Urothelium cell line (cell line): ENCODE data around the gene CDKN2B-AS1.

ENCODE experiments used
- DNase-seq: peaks from one replicate; pipeline ENCODE4 v3.0.0; 2011; ENCODE audit warnings: low spot score, mixed read lengths
- FAIRE-seq: peaks from 2 replicates; lab custom pipeline; 2011; peaks lifted over from hg19 to GRCh38; lab: Jason Lieb, UNC

The CDKN2B-AS1 gene

GRCh38 chr9:22005021-22005701, 10.6 kb downstream of the CDKN2B-AS1 start:
- FAIRE-seq (no peak), DNase-seq (no peak)

- FAIRE-seq (no peak), DNase-seq (no peak)
Measured at GRCh38 chr9:22005702-22006606, 11.4 kb downstream of the CDKN2B-AS1 start.

- FAIRE-seq, result no peak
- no peak for DNase-seq
Measured at GRCh38 chr9:22008384-22008716, 13.8 kb downstream of the CDKN2B-AS1 start.

DNA sequence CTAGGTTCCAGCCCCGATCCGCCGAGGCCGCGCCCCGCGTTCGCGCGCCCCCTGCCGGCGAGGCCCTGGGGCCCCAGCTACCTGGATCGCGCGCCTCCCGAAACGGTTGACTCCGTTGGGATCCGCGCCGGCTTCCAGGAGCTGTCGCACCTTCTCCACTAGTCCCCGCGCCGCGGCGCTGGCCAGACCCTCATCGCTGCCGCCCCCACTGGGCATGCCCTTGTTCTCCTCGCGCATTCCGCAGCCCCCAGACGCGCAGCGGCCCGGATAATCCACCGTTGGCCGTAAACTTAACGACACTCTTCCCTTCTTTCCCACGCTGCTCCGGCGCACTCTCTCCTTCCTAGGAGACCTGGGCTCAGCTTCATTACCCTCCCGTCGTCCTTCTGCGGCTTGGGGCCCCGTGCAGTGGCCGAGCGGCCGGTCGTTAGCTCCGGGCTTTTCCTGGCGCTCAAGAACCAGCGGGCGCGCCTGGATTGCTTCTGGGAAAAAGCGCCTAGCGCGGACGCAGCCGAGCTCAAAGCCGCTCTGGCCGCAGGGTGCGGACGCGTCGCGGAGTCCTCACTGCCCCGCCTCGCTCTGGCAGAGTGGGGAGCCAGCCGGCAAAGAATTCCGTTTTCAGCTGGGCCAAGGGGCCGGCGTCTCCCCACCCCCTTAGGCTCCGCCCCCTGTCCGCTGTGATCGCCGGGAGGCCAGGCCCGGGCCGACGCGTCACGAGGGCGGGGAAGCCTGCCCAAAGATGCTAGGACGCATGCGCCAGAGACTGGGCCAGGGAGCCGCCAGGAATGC, 14.3 kb downstream of the CDKN2B-AS1 start, which contains the start of gene CDKN2B:
CDKN2B (minus strand) TSS at position 589 of the 789 bp plus-strand sequence; CDS start at position 237, 352 bp downstream.
- FAIRE-seq (no peak), DNase-seq (peak; percentile 12)

DNA sequence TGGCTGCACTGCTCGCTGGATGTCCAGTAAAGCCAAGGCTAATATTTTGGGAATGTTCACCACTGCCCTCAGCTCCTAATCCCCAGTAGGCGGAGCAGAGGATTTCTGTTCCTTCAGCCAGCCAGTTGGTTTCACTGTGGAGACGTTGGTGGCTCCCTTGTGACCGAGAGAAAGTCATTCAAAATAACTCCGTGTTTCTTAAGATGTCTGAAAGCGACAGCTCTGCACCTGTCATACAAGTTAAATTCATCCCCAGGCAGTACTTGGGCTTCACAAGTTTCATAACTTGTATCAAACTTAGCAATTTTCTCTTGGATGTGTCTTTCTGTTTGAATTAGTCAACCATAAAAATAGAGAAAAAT, 14.9 kb downstream of the CDKN2B-AS1 start:
- FAIRE-seq, result no peak

DNA sequence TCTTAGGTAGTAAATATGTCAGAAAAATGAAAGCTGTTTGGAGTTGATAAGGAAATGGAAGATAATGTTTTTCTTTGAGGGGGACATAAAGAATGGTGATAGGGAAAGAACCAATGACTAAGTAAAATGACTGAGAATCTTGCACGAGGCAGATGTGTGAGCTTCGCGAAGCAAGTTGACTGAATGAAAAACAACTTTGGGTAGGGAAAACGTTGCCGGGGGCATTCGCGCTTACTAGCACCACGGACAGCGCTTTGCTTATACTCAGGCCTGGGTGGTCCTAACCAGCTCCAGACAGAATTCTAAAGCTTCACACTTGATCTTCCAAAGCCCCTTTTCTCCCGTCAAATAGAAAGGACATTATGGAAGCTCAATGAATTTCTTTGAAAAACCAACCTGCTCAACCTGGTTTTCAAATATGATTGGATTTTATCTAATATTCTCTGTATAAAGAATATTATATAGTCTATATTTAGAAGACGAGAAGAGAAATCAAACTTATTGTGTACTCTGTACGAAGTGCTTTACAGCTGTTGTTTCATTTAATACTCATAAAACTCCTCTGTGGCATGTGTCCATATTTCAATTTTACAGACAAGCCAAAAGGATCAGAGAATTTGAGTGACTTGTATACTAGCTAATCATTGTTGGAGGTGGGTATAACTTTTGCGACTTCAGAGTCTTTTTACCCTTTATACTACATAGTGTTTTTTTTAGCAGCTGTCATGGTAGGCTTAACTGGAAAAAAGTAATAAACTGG, 16.5 kb downstream of the CDKN2B-AS1 start:
- FAIRE-seq, result no peak
- peak; percentile 11 for DNase-seq

More for the DNA sequence above, 14.9 kb downstream of the CDKN2B-AS1 start:
- no peak for DNase-seq

- FAIRE-seq (no peak), DNase-seq (no peak)
Measured at GRCh38 chr9:22022396-22022795, 27.8 kb downstream of the CDKN2B-AS1 start.

- DNase-seq (no peak), FAIRE-seq (no peak)
Measured at GRCh38 chr9:22026696-22027095, 32.1 kb downstream of the CDKN2B-AS1 start.

DNA sequence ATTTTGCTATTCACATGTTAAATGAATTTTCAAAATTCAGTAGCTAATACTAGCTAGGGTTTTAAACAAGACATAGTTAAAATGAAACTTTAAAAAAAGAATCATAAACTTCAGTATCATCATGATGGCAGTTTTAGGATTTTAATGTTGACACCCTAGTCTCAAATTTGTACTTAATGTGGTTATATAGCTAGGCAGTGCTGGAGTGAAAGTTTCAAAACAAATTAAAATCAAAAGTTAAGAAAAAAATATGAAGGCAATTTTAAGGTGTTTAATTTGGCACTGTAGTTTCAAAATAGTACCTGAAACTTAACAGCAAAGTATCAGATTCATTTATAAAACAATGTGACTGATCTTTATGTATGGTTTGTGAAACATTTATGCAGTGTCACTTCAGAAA, 33.8 kb downstream of the CDKN2B-AS1 start:
- FAIRE-seq, result no peak
- DNase-seq, result no peak

- DNase-seq (no peak), FAIRE-seq (no peak)
Measured at GRCh38 chr9:22029231-22029630, 34.6 kb downstream of the CDKN2B-AS1 start.

GRCh38 chr9:22030101-22030598, 35.6 kb downstream of the CDKN2B-AS1 start:
- no peak for DNase-seq
- no peak for FAIRE-seq

GRCh38 chr9:22031655-22032411, 37.2 kb downstream of the CDKN2B-AS1 start:
- DNase-seq (no peak), FAIRE-seq (no peak)

DNA sequence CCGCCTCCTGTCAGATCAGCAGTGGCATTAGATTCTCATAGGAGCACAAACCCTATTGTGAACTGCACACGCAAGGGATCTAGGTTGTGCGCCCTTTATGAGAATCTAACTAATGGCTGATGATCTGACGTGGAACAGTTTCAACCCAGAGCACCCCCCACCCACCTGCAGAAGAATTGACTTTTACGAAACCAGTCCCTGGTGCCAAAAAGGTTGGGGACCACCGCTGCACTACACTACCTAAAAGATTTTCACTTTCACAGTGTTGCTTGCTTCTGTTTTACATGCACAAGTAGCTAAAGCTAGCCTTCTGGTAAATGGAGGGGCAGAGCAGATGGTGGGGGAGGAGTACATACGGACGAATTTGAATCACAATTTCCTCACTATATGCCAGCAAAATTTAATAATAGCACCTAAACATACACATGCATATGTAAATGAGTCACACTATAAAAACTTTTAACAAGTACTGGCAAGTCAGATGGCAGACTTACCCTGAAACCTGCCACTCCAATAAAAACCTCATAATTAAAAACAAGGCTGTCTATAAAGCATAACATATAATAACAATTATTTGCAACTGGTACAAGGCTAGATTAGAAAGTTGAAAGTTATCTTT, 38.5 kb downstream of the CDKN2B-AS1 start:
- FAIRE-seq, result no peak
- DNase-seq, result no peak

DNA sequence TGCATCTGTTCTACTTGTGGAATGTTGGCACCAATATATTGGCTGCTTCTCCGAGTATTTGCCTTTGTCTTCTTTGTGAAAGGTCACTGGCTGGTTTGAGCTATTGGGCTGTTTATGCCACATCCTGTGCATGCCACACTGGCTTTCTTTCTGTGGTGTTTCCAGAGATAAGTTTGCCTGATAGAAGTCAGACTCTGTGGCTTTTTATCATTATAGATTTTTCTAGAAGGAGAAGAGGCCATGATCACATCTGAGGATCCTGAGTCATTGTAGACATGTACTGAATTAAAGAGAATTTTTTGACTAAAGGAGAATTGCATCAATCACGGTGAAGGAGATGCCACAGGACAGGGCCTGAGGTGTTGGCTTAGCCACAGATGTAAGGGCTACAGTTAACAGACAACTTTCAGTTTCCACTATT, 41.0 kb downstream of the CDKN2B-AS1 start:
- no peak for DNase-seq
- no peak for FAIRE-seq

DNA sequence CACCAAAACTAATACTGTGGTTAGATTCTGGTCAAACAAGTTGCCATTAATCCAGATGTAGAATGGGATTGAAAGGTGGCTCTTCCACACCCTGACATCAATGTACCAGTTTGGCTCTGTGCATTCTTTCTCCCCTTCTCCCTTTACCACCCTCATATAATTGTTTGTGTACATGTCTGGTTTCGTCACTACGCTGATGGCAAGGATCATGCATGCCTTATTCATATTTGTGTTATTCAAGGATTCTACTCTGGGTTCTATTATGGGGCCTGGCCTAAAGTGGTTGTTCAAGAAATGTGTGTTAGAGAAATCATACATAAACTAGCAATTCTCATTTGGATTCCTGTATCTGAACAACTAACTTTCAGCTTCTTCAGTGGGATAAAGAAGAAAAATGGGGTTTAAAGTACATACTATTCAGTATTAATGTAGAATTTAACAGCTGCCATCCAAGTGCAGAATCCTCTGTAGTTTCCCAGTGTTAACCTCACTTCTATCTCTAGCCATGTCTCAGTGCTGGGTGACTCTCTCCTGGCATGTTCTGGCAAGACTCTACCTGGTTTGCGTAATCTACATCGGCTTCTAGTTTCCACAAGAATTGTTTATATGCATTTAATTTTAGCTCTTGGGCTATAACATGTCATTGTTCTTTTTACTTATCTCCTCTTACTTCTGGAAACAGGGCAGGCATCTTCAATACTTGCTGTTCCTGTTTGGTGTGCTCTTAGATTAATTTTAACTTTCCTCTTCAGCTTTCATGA, 42.5 kb downstream of the CDKN2B-AS1 start:
- DNase-seq (no peak), FAIRE-seq (no peak)

GRCh38 chr9:22037954-22038690, 43.5 kb downstream of the CDKN2B-AS1 start:
- DNase-seq, result peak; percentile 17

DNA sequence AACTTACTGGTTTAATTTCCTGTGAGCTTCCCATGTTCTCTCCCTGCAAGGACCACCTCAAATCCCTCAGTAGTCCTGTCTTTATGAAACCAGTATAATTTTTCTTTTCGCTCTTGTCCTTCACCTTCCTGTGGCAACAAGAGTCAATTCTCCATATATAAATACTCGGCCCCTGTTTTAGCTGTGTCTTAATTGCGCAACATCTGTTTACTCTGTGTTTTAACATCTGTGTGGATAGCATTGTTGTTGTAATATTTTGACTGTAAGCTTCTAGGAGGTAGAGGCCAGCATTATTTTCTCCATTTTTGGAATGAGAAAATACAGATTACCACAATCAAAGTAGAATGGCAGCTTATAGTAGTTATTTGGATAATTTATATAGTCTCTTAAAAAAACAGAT, 44.7 kb downstream of the CDKN2B-AS1 start:
- FAIRE-seq (no peak), DNase-seq (no peak)

More at GRCh38 chr9:22037954-22038690, 43.5 kb downstream of the CDKN2B-AS1 start:
- no peak for FAIRE-seq

GRCh38 chr9:22040760-22041159, 46.2 kb downstream of the CDKN2B-AS1 start:
- DNase-seq (no peak), FAIRE-seq (no peak)
